Measurements from ENCODE around the gene HDAC5.

The HDAC5 gene

DNA sequence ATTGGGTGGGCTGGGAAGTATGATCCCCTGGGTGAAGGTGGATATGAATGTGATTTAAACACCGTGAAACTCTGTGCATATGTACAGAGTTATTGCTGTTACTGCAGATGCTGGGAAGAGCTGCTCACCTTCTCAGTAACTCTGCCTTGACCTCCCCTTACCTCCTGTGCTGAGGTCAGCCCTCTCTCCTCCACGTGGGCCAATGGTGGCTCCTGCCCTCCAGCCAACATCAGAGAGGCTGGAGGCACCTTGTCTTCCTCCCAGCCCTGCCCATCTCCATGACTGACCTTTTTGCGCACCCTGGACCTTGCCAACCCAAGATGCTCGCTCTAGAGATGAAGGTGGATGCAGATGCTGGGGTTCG, 46.7 kb upstream of the HDAC5 start:
- H3K4ac ChIP-seq (ENCODE audit: low read depth in 1 of 2, low read length in 2 of 2), result peak overlapping the region in 1 of 2 experiments; percentile 22
- H4K8ac ChIP-seq (ENCODE audit: low read length), result peak overlapping the region; percentile 71

DNA sequence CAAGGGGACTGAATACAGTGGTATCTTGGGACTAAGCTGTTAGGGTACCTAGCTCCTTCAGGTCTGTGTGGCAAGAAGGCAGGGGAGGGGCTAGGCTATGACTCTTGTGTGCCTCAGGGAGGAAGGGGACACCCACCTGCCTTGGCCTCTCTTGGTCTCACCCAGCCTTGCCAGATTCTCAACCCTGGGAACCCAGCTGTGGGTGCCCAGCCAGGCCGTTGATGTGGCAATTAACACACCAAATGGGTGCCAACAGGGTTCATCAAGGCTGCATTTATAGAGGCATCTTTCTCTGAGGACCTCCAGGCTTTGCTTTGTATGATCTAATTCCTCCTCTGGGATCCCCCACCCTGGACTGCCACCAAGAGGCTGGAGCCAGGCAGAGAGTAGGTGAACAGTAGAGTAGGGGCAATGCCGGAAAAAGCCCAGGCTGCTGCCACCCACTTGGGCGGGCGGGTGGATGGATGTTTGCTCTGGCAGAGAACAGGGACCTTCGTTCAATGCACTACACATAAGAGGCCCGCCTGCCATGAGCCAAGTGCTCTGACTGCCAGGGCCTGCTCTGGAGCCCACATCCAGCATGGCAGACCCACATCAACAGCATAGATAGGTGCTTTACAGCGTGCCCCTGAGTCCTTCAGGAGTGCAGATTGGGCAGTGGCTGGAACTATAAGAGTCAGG, 43.9 kb upstream of the HDAC5 start:
- no peak overlapping the region for H2AFZ ChIP-seq (ENCODE audit: low read depth, low read length)
- no peak overlapping the region for H3K27ac ChIP-seq (ENCODE audit: low read length, poor library complexity, severe bottlenecking)
- H3K4ac ChIP-seq (ENCODE audit: low read depth in 1 of 2, low read length in 2 of 2), result no peak overlapping the region
- no peak overlapping the region for H2BK5ac ChIP-seq (ENCODE audit: low read depth, low read length, poor library complexity, severe bottlenecking)
- no peak overlapping the region for H3K23ac ChIP-seq (ENCODE audit: low read length in 2 of 2)
- H3K27me3 ChIP-seq (ENCODE audit: control insufficient read depth in 1 of 2, insufficient read depth in 1 of 2, low read length in 2 of 2), result no peaks in the 10 kb centered on the region
- H3K9me3 ChIP-seq (ENCODE audit: control insufficient read depth, low read length), result no peaks in the 10 kb centered on the region
- H3K9ac ChIP-seq (ENCODE audit: low read length), result no peak overlapping the region
- DNase-seq, result no peak
- peaks cover 17% of the 10 kb centered on the region for H3K4me1 ChIP-seq (ENCODE audit: control insufficient read depth, insufficient read depth, low read depth, low read length)
- no peak overlapping the region for H3K18ac ChIP-seq (ENCODE audit: low read depth in 1 of 2, low read length in 2 of 2)
- H3K14ac ChIP-seq (ENCODE audit: low read length in 2 of 2), result no peak overlapping the region
- no peaks in the 10 kb centered on the region for H3K79me1 ChIP-seq (replicated peaks; ENCODE audit: low read length, poor library complexity, severe bottlenecking)
- no peak overlapping the region for H4K8ac ChIP-seq (ENCODE audit: low read length)
- no peak overlapping the region for H2AK5ac ChIP-seq (ENCODE audit: low read length, severe bottlenecking)
- no peak overlapping the region for H2BK120ac ChIP-seq (ENCODE audit: low read depth, low read length)
- H3K4me3 ChIP-seq (ENCODE audit: insufficient read depth in 1 of 2, low read depth in 1 of 2, low read length in 2 of 2), result no peak overlapping the region
- H3K36me3 ChIP-seq (ENCODE audit: control insufficient read depth in 1 of 2, insufficient read depth in 2 of 2, low read depth in 1 of 2, low read length in 2 of 2), result peaks cover under 1 to 5% of the 10 kb centered on the region in 2 experiments
- H2BK15ac ChIP-seq (ENCODE audit: low read depth, poor library complexity, severe bottlenecking), result no peak overlapping the region
- no peak overlapping the region for H3K4me2 ChIP-seq (ENCODE audit: low read length, poor library complexity, severe bottlenecking)
- no peak overlapping the region for H4K91ac ChIP-seq (ENCODE audit: low read length)
- WGBS, result 94% methylated on average over 7 of the region's 7 CpGs
- H2BK12ac ChIP-seq (ENCODE audit: low read length in 2 of 2), result no peak overlapping the region

More for the DNA sequence above, 46.7 kb upstream of the HDAC5 start:
- Histone ChIP-seq H2BK15ac (ENCODE audit: low read depth, poor library complexity, severe bottlenecking) (no peak overlapping the region), H2BK120ac (ENCODE audit: low read depth, low read length) (no peak overlapping the region), H3K4me1 (ENCODE audit: control insufficient read depth, insufficient read depth, low read depth, low read length) (peaks cover 17% of the 10 kb centered on the region), H2BK5ac (ENCODE audit: low read depth, low read length, poor library complexity, severe bottlenecking) (no peak overlapping the region), H3K79me1 (replicated peaks; ENCODE audit: low read length, poor library complexity, severe bottlenecking) (no peaks in the 10 kb centered on the region), H3K23ac (ENCODE audit: low read length in 2 of 2) (no peak overlapping the region), H3K4me2 (ENCODE audit: low read length, poor library complexity, severe bottlenecking) (no peak overlapping the region), H3K27me3 (ENCODE audit: control insufficient read depth in 1 of 2, insufficient read depth in 1 of 2, low read length in 2 of 2) (no peaks in the 10 kb centered on the region), H3K4me3 (ENCODE audit: insufficient read depth in 1 of 2, low read depth in 1 of 2, low read length in 2 of 2) (peak overlapping the region in 1 of 2 experiments; percentile 63), H3K14ac (ENCODE audit: low read length in 2 of 2) (no peak overlapping the region), H2AK5ac (ENCODE audit: low read length, severe bottlenecking) (no peak overlapping the region), H4K91ac (ENCODE audit: low read length) (peak overlapping the region; percentile 34), H2AFZ (ENCODE audit: low read depth, low read length) (peak overlapping the region; percentile 7), H2BK12ac (ENCODE audit: low read length in 2 of 2) (peak overlapping the region; percentile 4 to 60), H3K9ac (ENCODE audit: low read length) (peak overlapping the region; percentile 38), H3K18ac (ENCODE audit: low read depth in 1 of 2, low read length in 2 of 2) (peak overlapping the region; percentile 9 to 21), H3K27ac (ENCODE audit: low read length, poor library complexity, severe bottlenecking) (no peak overlapping the region), H3K9me3 (ENCODE audit: control insufficient read depth, low read length) (no peaks in the 10 kb centered on the region), H3K36me3 (ENCODE audit: control insufficient read depth in 1 of 2, insufficient read depth in 2 of 2, low read depth in 1 of 2, low read length in 2 of 2) (peaks cover 0 to 5% of the 10 kb centered on the region in 2 experiments)
- no peak for DNase-seq
- WGBS, result 74% methylated on average over 5 of the region's 5 CpGs

DNA sequence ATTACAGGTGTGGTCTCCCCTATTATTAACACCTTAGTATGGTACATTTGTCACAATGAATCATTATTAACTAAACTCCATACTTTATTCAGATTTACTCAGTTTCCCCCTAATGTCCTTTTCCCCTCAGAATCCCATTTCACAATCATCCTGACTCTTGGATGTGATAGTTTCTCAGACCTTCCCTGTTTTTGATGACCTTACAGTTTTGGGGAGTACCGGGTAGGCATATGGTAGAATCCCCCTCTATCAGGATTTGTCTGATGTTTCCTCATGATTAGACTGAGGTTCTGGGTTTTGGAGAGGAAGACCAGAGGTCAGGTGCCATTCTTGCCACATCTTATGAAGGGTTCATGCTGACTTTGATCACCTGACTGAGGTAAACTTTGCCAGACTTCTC, 41.0 kb upstream of the HDAC5 start:
- Histone ChIP-seq H4K8ac (ENCODE audit: low read length) (no peak overlapping the region), H2AFZ (ENCODE audit: low read depth, low read length) (no peak overlapping the region), H2BK120ac (ENCODE audit: low read depth, low read length) (no peak overlapping the region), H3K23ac (ENCODE audit: low read length in 2 of 2) (no peak overlapping the region), H4K91ac (ENCODE audit: low read length) (no peak overlapping the region), H2BK5ac (ENCODE audit: low read depth, low read length, poor library complexity, severe bottlenecking) (no peak overlapping the region), H3K14ac (ENCODE audit: low read length in 2 of 2) (no peak overlapping the region), H2BK15ac (ENCODE audit: low read depth, poor library complexity, severe bottlenecking) (no peak overlapping the region), H3K27ac (ENCODE audit: low read length, poor library complexity, severe bottlenecking) (no peak overlapping the region), H2BK12ac (ENCODE audit: low read length in 2 of 2) (no peak overlapping the region), H3K4me1 (ENCODE audit: control insufficient read depth, insufficient read depth, low read depth, low read length) (peaks cover 6% of the 10 kb centered on the region), H2AK5ac (ENCODE audit: low read length, severe bottlenecking) (no peak overlapping the region), H3K9me3 (ENCODE audit: control insufficient read depth, low read length) (no peaks in the 10 kb centered on the region), H3K4ac (ENCODE audit: low read depth in 1 of 2, low read length in 2 of 2) (no peak overlapping the region), H3K9ac (ENCODE audit: low read length) (no peak overlapping the region), H3K36me3 (ENCODE audit: control insufficient read depth in 1 of 2, insufficient read depth in 2 of 2, low read depth in 1 of 2, low read length in 2 of 2) (peaks cover 10 to 13% of the 10 kb centered on the region in 2 experiments), H3K27me3 (ENCODE audit: control insufficient read depth in 1 of 2, insufficient read depth in 1 of 2, low read length in 2 of 2) (no peaks in the 10 kb centered on the region), H3K4me2 (ENCODE audit: low read length, poor library complexity, severe bottlenecking) (no peak overlapping the region), H3K4me3 (ENCODE audit: insufficient read depth in 1 of 2, low read depth in 1 of 2, low read length in 2 of 2) (no peak overlapping the region), H3K18ac (ENCODE audit: low read depth in 1 of 2, low read length in 2 of 2) (no peak overlapping the region), H3K79me1 (replicated peaks; ENCODE audit: low read length, poor library complexity, severe bottlenecking) (no peaks in the 10 kb centered on the region)
- WGBS, result 100% methylated on average over 1 of the region's 1 CpG
- no peak for DNase-seq

DNA sequence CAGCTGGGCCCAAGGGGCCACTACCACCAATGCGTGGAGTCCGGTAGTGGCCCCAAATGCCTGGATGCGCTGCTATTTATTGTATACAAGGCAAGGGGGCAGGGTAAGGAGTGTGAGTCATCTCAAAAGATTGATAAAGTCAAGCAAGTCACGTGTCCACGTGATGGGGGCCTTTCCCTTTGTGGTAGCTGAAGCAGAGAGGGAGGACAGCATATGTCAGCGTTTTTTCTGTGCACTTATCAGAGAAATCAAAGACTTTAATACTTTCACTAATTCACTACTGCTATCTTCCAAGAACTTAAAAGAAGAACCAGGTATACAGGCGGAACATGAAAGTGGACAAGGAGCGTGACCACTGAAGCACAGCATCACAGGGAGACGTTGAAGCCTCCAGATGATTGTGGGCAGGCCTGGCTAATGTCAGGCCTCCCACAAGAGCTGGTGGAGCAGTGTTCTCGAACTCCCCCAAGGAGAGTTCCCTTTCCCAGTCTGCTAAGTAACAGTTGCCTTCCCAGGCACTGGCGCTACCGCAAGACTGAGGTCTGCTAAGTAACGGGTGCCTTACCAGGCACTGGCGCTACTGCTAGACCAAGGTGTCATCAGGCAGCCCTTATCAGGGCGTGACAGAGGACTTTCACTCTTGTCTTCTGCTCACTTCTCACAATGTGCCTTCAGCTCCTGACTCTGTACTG, 36.2 kb upstream of the HDAC5 start:
- Histone ChIP-seq H3K14ac (ENCODE audit: low read length in 2 of 2) (no peak overlapping the region), H2BK12ac (ENCODE audit: low read length in 2 of 2) (peak overlapping the region; percentile 10 to 86), H2BK5ac (ENCODE audit: low read depth, low read length, poor library complexity, severe bottlenecking) (no peak overlapping the region), H4K91ac (ENCODE audit: low read length) (peak overlapping the region; percentile 53), H2BK120ac (ENCODE audit: low read depth, low read length) (no peak overlapping the region), H2BK15ac (ENCODE audit: low read depth, poor library complexity, severe bottlenecking) (no peak overlapping the region), H3K9me3 (ENCODE audit: control insufficient read depth, low read length) (no peaks in the 10 kb centered on the region), H3K23ac (ENCODE audit: low read length in 2 of 2) (no peak overlapping the region), H3K79me1 (replicated peaks; ENCODE audit: low read length, poor library complexity, severe bottlenecking) (no peaks in the 10 kb centered on the region), H3K27me3 (ENCODE audit: control insufficient read depth in 1 of 2, insufficient read depth in 1 of 2, low read length in 2 of 2) (no peaks in the 10 kb centered on the region), H2AFZ (ENCODE audit: low read depth, low read length) (no peak overlapping the region), H3K9ac (ENCODE audit: low read length) (no peak overlapping the region), H3K4ac (ENCODE audit: low read depth in 1 of 2, low read length in 2 of 2) (peak overlapping the region in 1 of 2 experiments; percentile 32), H3K18ac (ENCODE audit: low read depth in 1 of 2, low read length in 2 of 2) (peak overlapping the region; percentile 18 to 48), H3K36me3 (ENCODE audit: control insufficient read depth in 1 of 2, insufficient read depth in 2 of 2, low read depth in 1 of 2, low read length in 2 of 2) (peaks cover 21 to 38% of the 10 kb centered on the region in 2 experiments), H3K4me1 (ENCODE audit: control insufficient read depth, insufficient read depth, low read depth, low read length) (peaks cover 5% of the 10 kb centered on the region), H4K8ac (ENCODE audit: low read length) (no peak overlapping the region), H3K4me2 (ENCODE audit: low read length, poor library complexity, severe bottlenecking) (no peak overlapping the region), H3K27ac (ENCODE audit: low read length, poor library complexity, severe bottlenecking) (no peak overlapping the region), H2AK5ac (ENCODE audit: low read length, severe bottlenecking) (no peak overlapping the region), H3K4me3 (ENCODE audit: insufficient read depth in 1 of 2, low read depth in 1 of 2, low read length in 2 of 2) (no peak overlapping the region)
- WGBS, result 72% methylated on average over 15 of the region's 15 CpGs
- DNase-seq, result peak; percentile 83

Measured in mesenchymal stem cell (in vitro differentiated cells and primary cell).